NCI-H2227 (cell line): ENCODE measurements around the gene MTURN.
"Not testable (repeated sequence)": the region's sequence is repeated elsewhere in the genome, so short reads cannot be mapped to it uniquely, and the experiment has no call there.

Experiments used
- DNase-seq: peaks from one replicate; lab custom pipeline; 2025; ENCODE audit not compliant: unreplicated experiment; lab: John Stamatoyannopoulos, UW

MTURN gene

GRCh38 chr7:30177186-30177585, 42.4 kb downstream of the MTURN start:
- DNase-seq: no peak

GRCh38 chr7:30177965-30178364, 43.2 kb downstream of the MTURN start:
- no peak for DNase-seq

GRCh38 chr7:30178748-30179436, 44.1 kb downstream of the MTURN start:
- no peak for DNase-seq

GRCh38 chr7:30180718-30181117, 45.9 kb downstream of the MTURN start:
- no peak for DNase-seq

GRCh38 chr7:30181211-30181610, 46.4 kb downstream of the MTURN start:
- DNase-seq: no peak

GRCh38 chr7:30181736-30182522, 47.1 kb downstream of the MTURN start:
- DNase-seq: no peak

- DNase-seq: no peak
These were observed 48.0 kb downstream of the MTURN start for GRCh38 chr7:30182814-30183213.

- no peak for DNase-seq
These were observed 49.1 kb downstream of the MTURN start for GRCh38 chr7:30183749-30184369.

GRCh38 chr7:30184791-30185487, 50.2 kb downstream of the MTURN start:
- DNase-seq: no peak

GRCh38 chr7:30185496-30185895, 50.7 kb downstream of the MTURN start:
- DNase-seq: no peak

- no peak for DNase-seq
These were observed 51.9 kb downstream of the MTURN start for GRCh38 chr7:30186725-30187124.

GRCh38 chr7:30187513-30187912, 52.7 kb downstream of the MTURN start:
- DNase-seq: no peak

GRCh38 chr7:30188381-30188780, 53.6 kb downstream of the MTURN start:
- not testable (repeated sequence) for DNase-seq

- DNase-seq: no peak
These were observed 54.0 kb downstream of the MTURN start for GRCh38 chr7:30188811-30189210.

GRCh38 chr7:30191809-30192208, 57.0 kb downstream of the MTURN start:
- DNase-seq: no peak

- no peak for DNase-seq
These were observed 58.7 kb downstream of the MTURN start for GRCh38 chr7:30193336-30193943.

GRCh38 chr7:30196408-30196807, 61.6 kb downstream of the MTURN start:
- DNase-seq: no peak

- DNase-seq: no peak
These were observed 62.7 kb downstream of the MTURN start for GRCh38 chr7:30197438-30197837.

- no peak for DNase-seq
These were observed 64.5 kb downstream of the MTURN start for GRCh38 chr7:30199271-30199670.

- no peak for DNase-seq
These were observed 65.8 kb downstream of the MTURN start for GRCh38 chr7:30200591-30200990.

- DNase-seq: no peak
These were observed 66.4 kb downstream of the MTURN start for GRCh38 chr7:30201161-30201666.
